ENCODE measurements around the gene GDPGP1.
"Not testable (repeated sequence)": the region's sequence is repeated elsewhere in the genome, so short reads cannot be mapped to it uniquely, and the experiment has no call there.

The GDPGP1 gene

DNA sequence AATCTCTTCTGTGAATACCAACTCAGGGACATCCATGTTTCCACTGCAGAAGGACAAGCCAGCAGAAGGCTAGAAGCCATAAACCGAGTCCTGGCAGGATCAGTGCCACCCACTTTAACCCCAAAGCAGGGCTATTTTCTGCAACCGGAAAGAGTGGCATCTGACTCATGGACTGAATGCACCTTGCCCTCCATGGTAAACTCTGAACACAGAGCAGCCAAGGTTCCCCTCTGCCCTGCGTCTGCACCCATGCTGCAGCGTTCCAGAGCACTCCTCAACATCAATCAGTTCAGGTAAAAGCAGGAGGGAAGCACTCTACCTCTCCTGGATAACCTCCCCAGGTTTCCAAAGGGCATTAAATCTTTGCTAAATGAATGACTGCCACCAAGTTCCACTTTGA is 30.7 kb downstream of the GDPGP1 start:
- no peak for DNase-seq

GRCh38 chr15:90265271-90266060 is 31.5 kb downstream of the GDPGP1 start, which contains the start of gene NGRN:
TSS of gene NGRN (plus strand) at chr15:90265672. CDS start at chr15:90265713, 41 bp downstream.
- DNase-seq: peak; percentile 87 to 94

GRCh38 chr15:90266061-90266431 is 32.0 kb downstream of the GDPGP1 start:
- peak; percentile 29 to 68 for DNase-seq

GRCh38 chr15:90266485-90266884 is 32.5 kb downstream of the GDPGP1 start:
- peak in 1 of 2 experiments; percentile 40 for DNase-seq

GRCh38 chr15:90268415-90268814 is 34.4 kb downstream of the GDPGP1 start:
- peak in 1 of 2 experiments; percentile 7 for DNase-seq

GRCh38 chr15:90270502-90271150 is 36.6 kb downstream of the GDPGP1 start:
- DNase-seq: no peak

DNA sequence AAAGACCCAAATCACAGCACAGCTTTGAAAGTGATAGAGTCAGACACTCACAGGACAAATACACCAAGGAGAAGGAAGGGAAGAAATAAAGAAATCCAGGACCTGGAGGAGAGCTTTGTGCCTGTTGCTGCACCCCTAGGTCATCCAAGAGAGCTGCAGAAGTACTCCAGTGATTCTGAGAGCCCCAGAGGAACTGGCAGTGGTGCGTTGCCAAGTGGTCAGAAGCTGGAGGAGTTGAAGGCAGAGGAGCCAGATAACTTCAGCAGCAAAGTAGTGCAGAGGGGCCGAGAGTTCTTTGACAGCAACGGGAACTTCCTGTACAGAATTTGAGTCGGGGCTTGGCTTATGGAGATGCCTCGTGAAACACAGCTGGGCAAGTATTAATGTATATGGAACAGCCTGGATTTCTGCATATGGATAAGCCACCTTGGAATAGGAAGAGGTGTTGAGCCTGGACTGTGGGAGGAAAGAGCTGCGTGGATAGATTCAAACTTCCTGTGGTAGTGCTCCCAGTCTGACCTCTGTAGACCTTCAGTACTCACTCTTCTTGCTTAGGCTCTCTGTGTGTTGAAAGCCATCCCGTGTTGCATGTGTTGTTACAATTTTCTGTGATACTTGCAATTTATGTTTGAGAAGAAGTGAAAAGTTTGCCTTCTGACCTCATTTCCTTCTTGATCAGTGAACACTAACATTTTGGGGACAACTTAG is 37.6 kb downstream of the GDPGP1 start:
- no peak for DNase-seq

DNA sequence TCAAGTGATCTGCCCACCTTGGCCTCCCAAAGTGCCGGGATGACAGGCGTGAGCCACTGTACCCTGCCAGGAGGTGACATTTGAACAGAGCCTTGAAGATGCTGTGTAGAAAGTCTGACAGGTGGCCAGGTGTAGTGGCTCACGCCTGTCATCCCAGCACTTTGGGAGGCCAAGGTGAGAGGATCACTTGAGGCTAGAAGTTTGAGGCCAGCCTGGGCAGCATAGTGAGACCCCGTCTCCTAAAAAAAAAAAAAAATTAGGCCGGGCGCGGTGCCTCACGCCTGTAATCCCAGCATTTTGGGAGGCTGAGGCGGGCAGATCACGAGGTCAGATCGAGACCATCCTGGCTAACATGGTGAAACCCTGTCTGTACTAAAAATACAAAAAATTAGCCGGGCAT is 44.5 kb downstream of the GDPGP1 start:
- not testable (repeated sequence) for DNase-seq

DNA sequence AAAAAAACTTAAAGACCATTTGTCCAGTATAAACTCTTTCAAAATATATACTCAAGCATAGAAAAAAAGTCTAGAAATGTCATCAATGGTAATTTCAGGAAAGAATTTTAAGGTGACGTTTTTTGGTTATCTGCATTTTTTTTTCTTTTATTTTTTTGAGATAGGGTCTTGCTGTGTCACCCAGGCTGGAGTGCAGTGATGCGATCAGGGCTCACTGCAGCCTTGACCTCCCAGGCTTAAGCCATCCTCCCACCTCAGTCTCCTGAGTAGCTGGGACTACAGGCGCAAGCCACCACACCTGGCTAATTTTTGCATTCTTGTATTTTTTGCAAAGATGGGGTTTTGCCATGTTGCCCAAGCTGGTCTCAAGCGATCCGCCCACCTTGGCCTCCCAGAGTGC is 46.7 kb downstream of the GDPGP1 start:
- DNase-seq: not testable (repeated sequence)

DNA sequence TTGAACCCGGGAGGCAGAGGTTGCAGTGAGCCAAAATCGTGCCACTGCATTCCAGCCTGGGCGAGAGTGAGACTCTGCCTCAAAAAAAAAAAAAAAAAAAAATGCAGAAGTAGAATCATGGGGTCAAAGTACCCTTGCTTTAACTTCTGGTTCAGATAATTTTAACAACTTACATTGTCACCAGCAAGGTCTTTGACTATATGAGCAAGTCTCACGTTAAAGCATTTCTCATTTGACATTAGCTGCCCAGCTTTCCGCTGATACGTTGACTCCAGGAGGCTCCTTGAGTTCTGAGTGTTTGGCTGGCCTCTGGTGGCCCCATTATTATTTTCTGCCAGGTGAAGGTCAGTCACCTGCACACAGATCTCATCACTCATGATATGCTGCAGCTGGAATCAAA is 47.6 kb downstream of the GDPGP1 start:
- DNase-seq: not testable (repeated sequence)

DNA sequence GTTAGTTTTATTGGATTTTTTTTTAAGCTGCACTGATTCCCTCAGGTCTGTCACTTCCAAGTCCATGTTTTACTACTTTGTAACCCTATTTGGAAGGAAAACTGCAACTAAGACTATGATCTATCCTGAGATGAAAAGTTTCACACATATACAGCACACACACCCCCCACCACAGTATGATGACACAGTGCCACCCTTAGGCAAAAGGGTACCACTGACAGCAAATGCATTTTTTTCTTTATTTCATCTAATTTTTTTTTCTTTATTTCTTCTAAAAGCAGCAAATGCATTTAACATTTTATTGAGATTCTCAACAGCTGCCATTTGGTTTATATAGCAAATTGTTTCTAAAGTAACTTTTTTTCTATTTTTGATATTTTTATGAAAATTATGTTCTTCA is 52.7 kb downstream of the GDPGP1 start:
- peak in 1 of 2 experiments; percentile 29 for DNase-seq

- no peak for DNase-seq
Measured at GRCh38 chr15:90287101-90287500, 53.1 kb downstream of the GDPGP1 start.

DNA sequence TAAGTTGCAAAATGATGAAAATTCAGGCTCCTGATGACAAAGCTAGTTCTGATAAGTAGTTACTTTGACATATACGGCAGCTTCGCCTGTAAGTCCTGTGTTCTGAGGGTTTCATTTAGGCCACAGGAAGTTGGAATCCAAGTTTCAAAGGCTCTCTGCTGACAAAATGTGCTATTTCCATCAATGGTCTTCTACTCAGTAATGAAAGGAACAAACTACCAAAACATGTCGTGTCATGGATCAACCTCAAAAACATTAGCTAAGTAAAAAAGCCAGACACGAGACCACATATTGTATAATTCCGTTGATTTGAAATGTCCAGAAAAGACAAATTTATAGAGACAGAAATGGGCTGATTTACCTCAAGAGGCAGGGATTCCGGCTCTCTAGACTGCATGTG is 53.9 kb downstream of the GDPGP1 start:
- no peak for DNase-seq

DNA sequence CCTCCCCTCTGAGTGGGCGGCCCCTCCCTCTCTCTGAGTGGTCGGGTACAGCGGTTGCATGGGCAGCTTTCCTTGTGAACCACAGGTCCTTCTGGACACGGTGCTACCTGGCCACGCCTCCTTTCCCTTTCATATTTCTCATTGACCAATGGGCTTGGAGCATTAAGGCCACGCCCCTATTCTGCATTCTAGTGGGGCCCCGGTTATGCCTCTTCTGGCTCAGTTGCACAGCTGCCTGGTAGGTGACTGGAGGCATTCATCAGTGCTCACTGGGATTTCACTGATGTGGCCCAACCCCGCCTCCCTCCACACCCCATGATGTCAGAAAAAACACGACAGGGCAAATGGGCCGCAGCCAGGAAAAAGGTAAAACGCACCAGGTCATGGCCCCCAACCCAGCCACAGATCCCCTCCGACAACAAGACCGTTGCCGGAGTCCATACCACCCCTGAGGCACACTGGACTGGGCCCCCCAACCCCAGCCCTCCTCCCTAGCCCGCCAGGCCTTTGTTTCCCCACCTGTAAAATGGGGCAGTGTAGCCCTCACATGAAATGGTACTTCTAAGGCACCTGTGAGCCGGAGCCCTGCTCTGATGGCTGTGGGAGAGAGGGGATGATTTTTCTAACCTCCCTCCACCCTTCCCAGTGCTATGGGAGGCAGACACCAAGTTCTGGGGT is 57.8 kb downstream of the GDPGP1 start:
- DNase-seq: peak; percentile 12 to 45

- DNase-seq: peak; percentile 84 to 88
Measured at GRCh38 chr15:90293040-90293810, 59.2 kb downstream of the GDPGP1 start.

DNA sequence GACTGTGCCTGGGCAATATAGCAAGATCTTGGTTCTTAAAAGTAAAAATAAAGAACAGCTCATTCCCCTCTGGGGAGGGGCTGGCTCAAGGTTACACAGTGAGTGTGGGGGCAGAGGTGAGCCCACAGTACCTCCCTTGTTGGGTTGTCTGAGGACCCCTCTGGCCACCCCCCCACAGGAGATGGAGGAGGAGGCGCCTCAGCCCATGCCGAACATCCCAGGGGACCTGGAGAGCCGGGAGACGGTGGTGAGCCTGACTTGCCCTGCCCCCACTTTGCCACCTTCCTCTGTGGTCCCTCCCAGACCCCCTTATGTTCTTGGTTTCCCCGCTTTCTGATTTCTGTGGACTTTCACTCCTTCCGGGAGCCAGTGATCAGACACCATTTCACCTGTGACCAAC is 60.1 kb downstream of the GDPGP1 start:
- no peak for DNase-seq

- DNase-seq: peak; percentile 60 to 75
Measured at GRCh38 chr15:90294601-90295269, 60.7 kb downstream of the GDPGP1 start.

DNA sequence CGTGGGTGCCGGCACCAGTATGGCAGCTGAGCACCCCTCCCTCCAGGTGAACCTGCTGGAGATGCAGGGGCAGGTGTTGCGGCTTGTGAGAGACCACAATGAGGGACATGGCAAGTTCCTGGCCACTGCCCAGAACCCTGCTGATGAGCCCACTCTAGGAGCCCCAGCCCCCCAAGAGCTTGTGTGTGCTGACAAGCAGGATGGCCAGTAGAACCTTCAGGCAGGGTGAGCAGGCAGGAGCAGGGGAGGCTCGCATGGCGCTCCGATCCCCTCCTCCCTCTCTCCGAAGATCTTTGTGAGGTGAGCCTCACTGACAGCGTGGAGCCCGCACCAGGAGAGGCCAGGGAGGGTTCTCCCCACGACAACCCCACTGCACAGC is 61.2 kb downstream of the GDPGP1 start:
- peak; percentile 60 to 79 for DNase-seq

Data from NCI-H2081 (cell line).